Measurements from ENCODE around the gene SPTB. TPM values are rescaled to one million over a fixed set of nuclear protein-coding genes. Genes with fewer than 3 reads are reported as not detected.

The SPTB gene
- total RNA-seq, 1 donor from 2014 or later: 0.04 TPM

DNA sequence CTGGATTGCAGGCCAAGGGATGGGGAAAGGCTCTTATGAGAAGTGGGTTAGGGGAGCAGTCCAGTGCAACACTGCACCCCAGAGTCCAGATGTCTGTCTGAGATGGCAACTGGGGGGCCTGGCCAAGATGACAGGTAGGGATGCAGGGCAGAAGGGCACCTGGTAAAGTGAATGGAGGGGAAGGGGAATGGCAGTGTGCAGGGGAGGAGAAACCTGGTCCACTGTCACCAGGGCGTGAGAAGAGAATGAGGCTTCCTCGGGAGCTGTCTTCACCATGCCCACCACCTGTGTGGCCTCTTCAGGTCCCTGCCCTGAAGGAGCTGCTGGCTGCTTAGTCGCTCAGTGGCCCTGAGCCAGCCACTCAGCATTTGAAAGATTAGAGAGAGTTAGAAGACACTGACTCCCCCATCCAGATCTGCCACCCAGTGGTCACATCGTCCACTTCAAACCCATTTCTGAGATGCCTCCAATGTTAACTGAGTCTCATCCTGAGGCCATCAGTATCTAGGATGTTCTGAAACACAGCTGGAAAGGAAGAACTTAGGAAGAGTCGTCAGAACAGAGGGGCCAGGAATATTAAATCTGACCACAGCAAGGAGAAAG, 118.2 kb downstream of the SPTB start:
- no peaks in the 10 kb centered on the region for H3K36me3 Mint-ChIP-seq (ENCODE audit: low read depth)
- POLR2A ChIA-PET: no interaction called here
- CTCF ChIA-PET: interaction anchor here (0.7 to 1.6 kb wide), 3 partner anchors 11 to 130 kb away, joined by 3 to 5 read pairs (median 3); no protein-coding TSS in a partner anchor
- H3K27me3 Mint-ChIP-seq: peaks cover 21% of the 10 kb centered on the region
- peaks cover 14% of the 10 kb centered on the region for H3K4me1 Mint-ChIP-seq
- intact Hi-C loops (cut with micrococcal nuclease): loop anchor here (2.0 to 5.0 kb wide), 4 partner anchors 129 to 419 kb away; partner anchors contain the start of gene HSPA2
- no peak overlapping the region for H3K27ac Mint-ChIP-seq
- H3K9me3 Mint-ChIP-seq: no peaks in the 10 kb centered on the region
- DNase-seq: no peak
- H3K4me3 Mint-ChIP-seq: no peak overlapping the region
- ATAC-seq (ENCODE audit: low read depth): no peak
- TF ChIP-seq, protein P1, sequence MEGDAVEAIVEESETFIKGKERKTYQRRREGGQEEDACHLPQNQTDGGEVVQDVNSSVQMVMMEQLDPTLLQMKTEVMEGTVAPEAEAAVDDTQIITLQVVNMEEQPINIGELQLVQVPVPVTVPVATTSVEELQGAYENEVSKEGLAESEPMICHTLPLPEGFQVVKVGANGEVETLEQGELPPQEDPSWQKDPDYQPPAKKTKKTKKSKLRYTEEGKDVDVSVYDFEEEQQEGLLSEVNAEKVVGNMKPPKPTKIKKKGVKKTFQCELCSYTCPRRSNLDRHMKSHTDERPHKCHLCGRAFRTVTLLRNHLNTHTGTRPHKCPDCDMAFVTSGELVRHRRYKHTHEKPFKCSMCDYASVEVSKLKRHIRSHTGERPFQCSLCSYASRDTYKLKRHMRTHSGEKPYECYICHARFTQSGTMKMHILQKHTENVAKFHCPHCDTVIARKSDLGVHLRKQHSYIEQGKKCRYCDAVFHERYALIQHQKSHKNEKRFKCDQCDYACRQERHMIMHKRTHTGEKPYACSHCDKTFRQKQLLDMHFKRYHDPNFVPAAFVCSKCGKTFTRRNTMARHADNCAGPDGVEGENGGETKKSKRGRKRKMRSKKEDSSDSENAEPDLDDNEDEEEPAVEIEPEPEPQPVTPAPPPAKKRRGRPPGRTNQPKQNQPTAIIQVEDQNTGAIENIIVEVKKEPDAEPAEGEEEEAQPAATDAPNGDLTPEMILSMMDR (IDR thresholded peaks at IDR 0.05): no peak

DNA sequence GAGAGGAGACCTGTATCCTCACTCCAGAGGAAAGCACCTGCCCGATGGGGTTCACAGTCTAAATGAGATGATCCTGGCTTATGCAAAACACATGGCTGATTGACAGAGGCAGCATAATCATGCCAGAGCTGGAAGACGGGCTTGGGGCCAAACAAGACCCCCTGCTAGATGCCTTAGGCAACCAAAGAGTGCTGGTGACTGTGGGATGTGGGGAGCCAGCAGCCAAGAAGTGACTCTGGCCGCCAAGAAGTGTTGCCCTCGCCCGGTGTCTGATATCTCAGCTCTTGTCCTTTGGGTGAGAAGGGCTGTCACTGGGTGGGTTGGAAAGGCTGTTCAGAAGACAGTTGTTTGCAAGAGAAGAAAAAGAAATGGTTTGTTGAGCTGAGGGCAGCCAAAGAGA, 118.8 kb downstream of the SPTB start:
- no peaks in the 10 kb centered on the region for H3K36me3 Mint-ChIP-seq (ENCODE audit: low read depth)
- DNase-seq (no peak), ATAC-seq (ENCODE audit: low read depth) (no peak)
- CTCF ChIA-PET: no interaction called here
- H3K27ac Mint-ChIP-seq: no peak overlapping the region
- no peak overlapping the region for H3K4me3 Mint-ChIP-seq
- intact Hi-C loops (cut with micrococcal nuclease): loop anchor here (2.0 to 5.0 kb wide), 4 partner anchors 130 to 419 kb away; partner anchors contain the start of gene HSPA2
- peaks cover 23% of the 10 kb centered on the region for H3K27me3 Mint-ChIP-seq
- H3K4me1 Mint-ChIP-seq: peaks cover 14% of the 10 kb centered on the region
- POLR2A ChIA-PET: no interaction called here
- no peaks in the 10 kb centered on the region for H3K9me3 Mint-ChIP-seq
- TF ChIP-seq, protein P1 (IDR thresholded peaks at IDR 0.05): no peak

DNA sequence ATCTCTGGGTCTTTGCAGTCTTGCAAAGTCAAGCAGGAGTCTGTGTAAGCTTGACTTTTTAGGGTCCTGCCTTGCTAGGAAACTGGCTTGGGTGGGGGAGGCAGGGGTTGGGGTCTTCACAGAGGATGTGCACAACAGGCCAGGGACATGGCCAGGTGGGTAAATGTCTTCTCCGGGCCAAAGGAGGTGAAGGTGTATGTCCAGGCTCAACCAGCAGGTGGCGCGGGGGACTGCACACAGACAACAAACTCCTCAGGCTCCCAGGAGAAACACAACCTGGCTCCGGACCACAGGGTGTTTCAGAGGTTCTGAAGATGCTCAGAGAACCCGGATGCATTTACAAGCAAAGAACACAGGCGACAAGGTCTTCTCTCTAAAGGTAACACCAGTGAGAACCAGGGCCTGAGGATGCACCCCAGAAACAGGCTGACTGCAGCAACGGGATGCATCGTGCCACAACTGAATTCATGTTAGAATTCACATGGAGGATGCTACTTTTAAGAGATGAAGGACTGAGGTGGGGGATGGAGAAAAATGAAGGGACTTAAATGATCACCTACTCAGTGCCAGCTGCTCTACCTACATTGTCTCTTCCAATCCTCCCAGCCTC, 119.5 kb downstream of the SPTB start:
- TF ChIP-seq, protein P1 (IDR thresholded peaks at IDR 0.05): no peak
- no peak overlapping the region for H3K27ac Mint-ChIP-seq
- peaks cover 27% of the 10 kb centered on the region for H3K27me3 Mint-ChIP-seq
- intact Hi-C loops (cut with micrococcal nuclease): loop anchor here (2.0 to 5.0 kb wide), 4 partner anchors 131 to 418 kb away; partner anchors contain the start of gene HSPA2
- CTCF ChIA-PET: no interaction called here
- H3K9me3 Mint-ChIP-seq: no peaks in the 10 kb centered on the region
- POLR2A ChIA-PET: no interaction called here
- no peak overlapping the region for H3K4me3 Mint-ChIP-seq
- peak; percentile 31 for DNase-seq
- no peaks in the 10 kb centered on the region for H3K36me3 Mint-ChIP-seq (ENCODE audit: low read depth)
- H3K4me1 Mint-ChIP-seq: peaks cover 14% of the 10 kb centered on the region
- ATAC-seq (ENCODE audit: low read depth): no peak

DNA sequence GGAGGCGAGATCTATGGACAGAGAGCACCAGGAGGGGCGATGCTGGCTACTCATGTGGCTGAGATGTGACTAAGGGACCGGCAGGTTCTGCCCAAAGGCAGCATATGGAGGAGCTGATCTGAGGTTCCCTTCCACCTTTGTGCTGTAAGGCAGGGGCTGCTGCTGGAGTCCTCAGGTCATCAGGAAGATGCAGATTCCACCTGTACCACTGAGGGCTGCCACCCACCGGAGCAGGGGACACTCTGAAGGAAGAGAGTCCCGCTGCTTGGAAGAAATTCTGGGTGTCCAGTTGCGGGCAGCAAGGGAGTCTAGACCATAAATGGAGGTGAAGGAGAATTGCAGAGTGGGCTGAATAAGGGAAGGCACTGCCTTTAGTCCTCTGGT, 120.2 kb downstream of the SPTB start:
- intact Hi-C loops (cut with micrococcal nuclease): no loop called here

More for the DNA sequence above, 120.2 kb downstream of the SPTB start:
- Mint-ChIP-seq H3K36me3 (ENCODE audit: low read depth) (no peaks in the 10 kb centered on the region), H3K27me3 (peaks cover 31% of the 10 kb centered on the region), H3K4me1 (peaks cover 11% of the 10 kb centered on the region), H3K4me3 (no peak overlapping the region), H3K27ac (no peak overlapping the region), H3K9me3 (no peaks in the 10 kb centered on the region)
- CTCF ChIA-PET: no interaction called here
- TF ChIP-seq, protein P1 (IDR thresholded peaks at IDR 0.05): no peak
- no peak for ATAC-seq (ENCODE audit: low read depth)
- DNase-seq: no peak
- POLR2A ChIA-PET: no interaction called here

Data from activated B cell treated with CpG ODN at 0.5 μM for 24 hours (primary cell).